ENCODE data around the gene ARHGAP4.
A peak's percentile ranks its signal among the peaks of the same experiment; 100 is the strongest.

ARHGAP4 gene

GRCh38 chrX:153963546-153963945, 37.5 kb upstream of the ARHGAP4 start:
- no peak for DNase-seq (ENCODE audit: low read depth in 3 of 3)

- no peak for DNase-seq (ENCODE audit: low read depth in 3 of 3)
Observed at GRCh38 chrX:153961292-153961691, 35.2 kb upstream of the ARHGAP4 start.

- no peak for DNase-seq (ENCODE audit: low read depth in 3 of 3)
Observed at GRCh38 chrX:153960786-153961185, 34.7 kb upstream of the ARHGAP4 start.

- no peak for DNase-seq (ENCODE audit: low read depth in 3 of 3)
Observed at GRCh38 chrX:153960077-153960476, 34.0 kb upstream of the ARHGAP4 start.

- no peak for DNase-seq (ENCODE audit: low read depth in 3 of 3)
Observed at GRCh38 chrX:153959649-153960048, 33.6 kb upstream of the ARHGAP4 start.

GRCh38 chrX:153958605-153959004, 32.5 kb upstream of the ARHGAP4 start:
- no peak for DNase-seq (ENCODE audit: low read depth in 3 of 3)

GRCh38 chrX:153957224-153957623, 31.2 kb upstream of the ARHGAP4 start:
- no peak for DNase-seq (ENCODE audit: low read depth in 3 of 3)

- no peak for DNase-seq (ENCODE audit: low read depth in 3 of 3)
Observed at GRCh38 chrX:153956044-153956907, 30.2 kb upstream of the ARHGAP4 start.

GRCh38 chrX:153955228-153955732, 29.2 kb upstream of the ARHGAP4 start:
- no peak for DNase-seq (ENCODE audit: low read depth in 3 of 3)

GRCh38 chrX:153954558-153955227, 28.6 kb upstream of the ARHGAP4 start:
- no peak for DNase-seq (ENCODE audit: low read depth in 3 of 3)

- DNase-seq (ENCODE audit: low read depth in 3 of 3) = no peak
Observed at GRCh38 chrX:153953892-153954557, 28.0 kb upstream of the ARHGAP4 start.

- DNase-seq (ENCODE audit: low read depth in 3 of 3) = peak; percentile 57 to 63 (median 58)
Observed at GRCh38 chrX:153953342-153953830, 27.3 kb upstream of the ARHGAP4 start.

GRCh38 chrX:153952373-153953026, 26.4 kb upstream of the ARHGAP4 start:
- no peak for DNase-seq (ENCODE audit: low read depth in 3 of 3)

GRCh38 chrX:153951683-153952372, 25.8 kb upstream of the ARHGAP4 start:
- no peak for DNase-seq (ENCODE audit: low read depth in 3 of 3)

GRCh38 chrX:153950127-153950526, 24.1 kb upstream of the ARHGAP4 start:
- DNase-seq (ENCODE audit: low read depth in 3 of 3) = no peak

GRCh38 chrX:153948847-153949805, 23.1 kb upstream of the ARHGAP4 start:
- no peak for DNase-seq (ENCODE audit: low read depth in 3 of 3)

GRCh38 chrX:153948002-153948466, 22.0 kb upstream of the ARHGAP4 start:
- DNase-seq (ENCODE audit: low read depth in 3 of 3) = no peak

GRCh38 chrX:153947009-153947769, 21.1 kb upstream of the ARHGAP4 start:
- peak in 2 of 3 experiments; percentile 57 to 61 for DNase-seq (ENCODE audit: low read depth in 3 of 3)
